GM12878 (cell line): ENCODE data around the gene SSBP3. TPM values are rescaled to one million over a fixed set of nuclear protein-coding genes. Genes with fewer than 3 reads are reported as not detected.

Source experiments
- ATAC-seq: fragments of 200-7000 bp; cut with Tn5 transposase; 3 replicates; pipeline ENCODE4 v1.9.1; 2020; ENCODE audit warnings: mild to moderate bottlenecking, moderate library complexity
- BruUV-seq: library from RNA; stranded (reverse); fragments of 400-500 nt; replicated peaks from 2 replicates; lab custom pipeline; 2021; lab: Mats Ljungman, UMichigan
- CTCF ChIA-PET: fragments of 300-600 bp; sonication (Branson Sonifier 250); formaldehyde crosslinking; extraction: SDS; loops from one replicate; lab custom pipeline; 2021; ENCODE audit warnings: inconsistent platforms; lab: Yijun Ruan, JAX
- POLR2A ChIA-PET: fragments of 350-600 bp; formaldehyde crosslinking; extraction: SDS; loops from one replicate; lab custom pipeline; 2021; ENCODE audit warnings: inconsistent platforms; lab: Charles Lee
- RAD21 ChIA-PET: fragments of 300-600 bp; sonication (Branson Sonifier 250); formaldehyde crosslinking; loops from one replicate; lab custom pipeline; 2023; ENCODE audit warnings: antibody characterized with exemption; ENCODE audit not compliant: unreplicated experiment; lab: Charles Lee
- SMC1A ChIA-PET: fragments of 300-600 bp; sonication (Branson Sonifier 250); formaldehyde crosslinking; loops from one replicate; lab custom pipeline; 2023; ENCODE audit not compliant: unreplicated experiment, uncharacterized antibody; lab: Charles Lee
- DNase-seq: peaks from one replicate; pipeline ENCODE4 v3.0.0-alpha.2; 2011; ENCODE audit warnings: low read depth, low spot score
- FAIRE-seq: peaks from 3 replicates; lab custom pipeline; 2011; peaks lifted over from hg19 to GRCh38; lab: Jason Lieb, UNC
- H2AFZ ChIP-seq: 2 replicates; pipeline ENCODE4 v1.6.0; 2011; ENCODE audit warnings: low read depth, low read length, control low read depth; ENCODE audit not compliant: control insufficient read depth
- H3K27ac ChIP-seq: 2 replicates; pipeline ENCODE4 v1.5.1; 2011; ENCODE audit warnings: control low read depth; ENCODE audit not compliant: control insufficient read depth, insufficient read depth
- H3K27me3 ChIP-seq, 2 experiments: replicated peaks in 1 of 2; 2 replicates each; pipeline versions ENCODE4 v1.6.0 to v1.6.1; 2011; ENCODE audit warnings: low read length in 1 of 2; ENCODE audit not compliant: control insufficient read depth in 2 of 2, insufficient read depth in 2 of 2
- H3K36me3 ChIP-seq, 2 experiments: 2 replicates each; pipeline ENCODE4 v1.5.1; 2011; ENCODE audit warnings: low read length in 1 of 2; ENCODE audit not compliant: control insufficient read depth in 2 of 2, insufficient read depth in 2 of 2
- H3K4me1 ChIP-seq: 2 replicates; pipeline ENCODE4 v1.6.1; 2011; ENCODE audit warnings: mild to moderate bottlenecking, low read length, moderate library complexity, mixed read lengths; ENCODE audit not compliant: control insufficient read depth, insufficient read depth
- H3K4me2 ChIP-seq: 2 replicates; pipeline ENCODE4 v1.6.0; 2011; ENCODE audit warnings: control low read depth; ENCODE audit not compliant: control insufficient read depth, insufficient read depth
- H3K4me3 ChIP-seq: fragments of 200-600 bp; sonication (generic); 2 replicates; pipeline ENCODE4 v1.5.1; 2016
- H3K79me2 ChIP-seq: 2 replicates; pipeline ENCODE4 v1.6.0; 2011; ENCODE audit warnings: low read length; ENCODE audit not compliant: control insufficient read depth, insufficient read depth
- H3K9ac ChIP-seq: 2 replicates; pipeline ENCODE4 v1.8.0; 2011; ENCODE audit warnings: low read length, control low read depth, mixed read lengths; ENCODE audit not compliant: control insufficient read depth, insufficient read depth
- H3K9me3 ChIP-seq: replicated peaks from 3 replicates; pipeline ENCODE4 v1.5.1; 2011; ENCODE audit warnings: mild to moderate bottlenecking, low read length; ENCODE audit not compliant: control insufficient read depth, insufficient read depth
- H4K20me1 ChIP-seq: 2 replicates; pipeline ENCODE4 v1.6.0; 2011; ENCODE audit not compliant: control insufficient read depth, insufficient read depth
- HDGF ChIP-seq: fragments of 450-650 bp; IDR thresholded peaks from 2 replicates; pipeline ENCODE4 v1.6.1; 2016; ENCODE audit warnings: antibody characterized with exemption
- RELB ChIP-seq: fragments of 450-650 bp; IDR thresholded peaks from 2 replicates; pipeline ENCODE4 v1.6.1; 2017; ENCODE audit warnings: low read depth, mild to moderate bottlenecking, moderate library complexity
- WGBS: methylation state at CpG from one replicate; pipeline ENCODE4 v1.1.6; 2016; ENCODE audit warnings: low lambda C conversion rate; ENCODE audit not compliant: insufficient replicate concordance, insufficient coverage; ENCODE audit errors: missing lambda C conversion rate; 5-methylcytosine and 5-hydroxymethylcytosine counted together
- in situ Hi-C: fragments of 300-500 bp; cut with MboI; formaldehyde crosslinking; loops from 9 replicates; pipeline ENCODE4 v1.14.3; 2018; ENCODE audit warnings: mixed read lengths
- intact Hi-C: fragments of 100-400 bp; cut with micrococcal nuclease; formaldehyde crosslinking; loops from one replicate; pipeline ENCODE4 v1.14.2; 2022; ENCODE audit not compliant: unreplicated experiment
- polyA plus RNA-seq, 11 experiments: library from polyadenylated mRNA; depleted of rRNA in 4 of 11; unstranded in 6 of 11; stranded (reverse) in 5 of 11; fragments of >200 nt; fragmentation: Nextera tagmentation in 4 of 11; fragmentation: Illumina TruSeq in 1 of 11; extraction: Ambion mirVana in 4 of 11; extraction: Trizol in 1 of 11; gene quantifications; 1 replicate in 1 of 11; 2 replicates in 10 of 11; pipeline versions ENCODE4 v1.2.1 to v1.2.3, GENCODE V29; 2011 to 2016; ENCODE audit warnings: inconsistent platforms in 2 of 11, missing spikeins in 2 of 11, low read depth in 1 of 11
- total RNA-seq, 4 experiments: library from RNA; depleted of rRNA in 3 of 4; stranded (reverse); fragments of >200 nt in 3 of 4; fragmentation: Illumina TruSeq in 1 of 4; extraction: Trizol in 1 of 4; gene quantifications; 2 replicates each; pipeline versions ENCODE4 v1.2.1 to v1.2.3, GENCODE V29; 2013 to 2021

The SSBP3 gene
- total and polyA plus RNA-seq, 10 of the 15 experiments (the other 5 are each of a cell fraction or from before 2014, with no cell fraction given), result 4.1 to 51.7 (median 17.1) TPM

GRCh38 chr1:54377040-54377691, 29.0 kb downstream of the SSBP3 start:
- TSS peak; percentile 22 for BruUV-seq
- peak overlapping the region; percentile 32 for H3K4me2 ChIP-seq
- peaks cover 90% of the 10 kb centered on the region for H3K4me1 ChIP-seq
- H2AFZ ChIP-seq, result no peak overlapping the region
- no peaks in the 10 kb centered on the region for H3K9me3 ChIP-seq
- H3K9ac ChIP-seq, result peak overlapping the region; percentile 59
- 21% methylated on average over 8 of the region's 8 CpGs for WGBS
- TF ChIP-seq RELB (no peak), HDGF (0 out of 2 replicates have a peak, but pooled peaks have one; percentile 56)
- FAIRE-seq (no peak), ATAC-seq (peak; percentile 44), DNase-seq (no peak)
- ChIA-PET RAD21 (interaction anchor here (1.0 to 4.6 kb wide), 6 partner anchors 11 to 30 kb away, joined by 3 to 25 read pairs (median 4); partner anchors contain the start of gene SSBP3), POLR2A (interaction anchor here (1.1 to 2.1 kb wide), 3 partner anchors 9 to 28 kb away, joined by 3 to 5 read pairs (median 4); no protein-coding TSS in a partner anchor), SMC1A (interaction anchor here (0.7 to 3.1 kb wide), 10 partner anchors 8 to 30 kb away, joined by 3 to 15 read pairs (median 3); partner anchors contain the start of gene SSBP3), CTCF (interaction anchor here (0.6 to 1.4 kb wide), 3 partner anchors 19 to 183 kb away, joined by 3 read pairs; no protein-coding TSS in a partner anchor)
- in situ Hi-C loops (no loop called here), intact Hi-C loops (loop anchor here (2.0 kb wide), 1 partner anchor 28 kb away; no protein-coding TSS in a partner anchor)
- H3K4me3 ChIP-seq, result peak overlapping the region; percentile 28
- H3K36me3 ChIP-seq, result peaks cover 0 to 2% of the 10 kb centered on the region in 2 experiments; a peak in 2 of 4 replicates
- peak overlapping the region; percentile 93 for H3K27ac ChIP-seq
- H3K79me2 ChIP-seq, result peaks cover 61% of the 10 kb centered on the region
- H4K20me1 ChIP-seq, result no peaks in the 10 kb centered on the region
- H3K27me3 ChIP-seq, result no peaks in the 10 kb centered on the region
